Activated T-helper 9 cell treated with anti-CD3 and anti-CD28 coated beads, Interleukin-2, amount 50 U/mL, for 16 hours (primary cell): Measurements from ENCODE around the gene KTN1.

Experiments
- DNase-seq: peaks from one replicate; pipeline ENCODE4 v3.0.0-alpha.2; 2020; ENCODE audit warnings: low read depth

Gene KTN1

DNA sequence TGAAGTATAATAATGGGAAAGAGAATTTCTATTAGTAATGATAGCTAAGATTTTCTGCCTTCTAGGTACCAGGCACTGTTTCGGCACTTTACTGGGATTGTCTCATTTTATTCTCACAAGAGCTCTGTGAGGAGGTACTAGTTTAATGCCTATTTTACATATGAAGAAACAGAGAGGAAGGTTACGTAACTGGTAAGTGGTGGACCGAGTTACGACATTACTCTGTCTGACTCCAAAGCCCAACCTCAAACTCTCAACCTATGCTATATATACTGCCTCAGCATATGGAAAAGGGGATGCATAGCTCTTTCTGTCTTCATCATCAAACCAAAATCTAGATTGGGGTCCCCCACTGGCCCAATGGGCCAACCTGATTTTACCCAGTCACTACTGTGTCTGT is 133.5 kb downstream of the KTN1 start:
- no peak for DNase-seq

DNA sequence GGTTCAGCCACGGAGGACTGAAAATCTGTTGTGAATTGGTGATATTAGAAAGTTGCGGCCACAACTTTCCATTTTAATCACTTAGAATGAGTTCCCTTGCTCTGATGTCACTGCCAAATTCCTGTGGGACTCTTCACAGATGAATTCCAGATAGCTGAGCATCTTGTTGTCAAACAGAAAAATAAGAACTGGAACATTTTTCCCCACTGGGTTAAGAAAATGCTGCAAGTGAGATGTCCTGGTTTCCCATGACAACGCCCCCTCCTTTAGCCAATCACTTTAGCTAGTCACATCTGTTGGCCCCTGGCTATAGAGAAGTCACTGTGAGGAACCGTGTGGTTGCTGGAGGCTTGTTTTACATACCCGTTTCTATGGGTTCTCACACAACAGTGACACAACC is 135.9 kb downstream of the KTN1 start:
- DNase-seq, result no peak

DNA sequence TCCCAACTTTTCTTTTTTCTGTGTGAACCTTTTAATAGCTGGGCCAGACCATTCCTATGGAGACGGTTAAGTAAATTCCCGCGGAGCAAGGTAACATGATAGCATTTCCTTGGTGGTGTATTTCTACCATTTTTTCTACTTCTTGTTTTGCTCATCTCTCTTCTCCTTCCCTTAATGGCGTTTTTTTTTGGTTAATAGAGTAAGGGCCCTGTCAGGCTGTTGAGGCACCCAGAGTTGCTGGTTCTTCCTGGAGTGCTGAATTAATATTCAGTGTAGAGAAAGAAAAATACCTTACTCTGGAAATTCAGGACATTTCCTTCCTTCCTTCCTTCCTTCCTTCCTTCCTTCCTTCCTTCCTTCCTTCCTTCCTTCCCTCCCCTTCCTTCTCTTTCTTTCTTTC is 137.6 kb downstream of the KTN1 start:
- no peak for DNase-seq

DNA sequence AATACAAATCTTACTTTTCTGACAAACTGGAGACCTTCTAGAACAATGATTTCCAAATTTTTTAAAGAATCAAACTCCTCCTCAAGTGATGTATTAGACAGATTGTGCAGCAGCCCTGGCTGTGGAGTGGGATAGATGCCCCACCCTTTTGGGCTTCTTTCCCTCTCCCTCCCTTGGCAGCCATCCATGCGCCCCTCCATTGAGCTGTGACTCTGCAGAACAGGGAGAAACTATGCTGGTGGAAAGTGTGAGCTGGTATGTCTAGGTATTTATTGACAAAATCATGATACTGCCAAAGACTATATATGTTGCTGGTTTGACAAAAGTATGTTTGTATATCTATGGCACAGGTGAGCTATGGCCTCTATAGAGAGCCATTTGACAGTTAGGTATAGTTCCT is 138.5 kb downstream of the KTN1 start:
- no peak for DNase-seq

DNA sequence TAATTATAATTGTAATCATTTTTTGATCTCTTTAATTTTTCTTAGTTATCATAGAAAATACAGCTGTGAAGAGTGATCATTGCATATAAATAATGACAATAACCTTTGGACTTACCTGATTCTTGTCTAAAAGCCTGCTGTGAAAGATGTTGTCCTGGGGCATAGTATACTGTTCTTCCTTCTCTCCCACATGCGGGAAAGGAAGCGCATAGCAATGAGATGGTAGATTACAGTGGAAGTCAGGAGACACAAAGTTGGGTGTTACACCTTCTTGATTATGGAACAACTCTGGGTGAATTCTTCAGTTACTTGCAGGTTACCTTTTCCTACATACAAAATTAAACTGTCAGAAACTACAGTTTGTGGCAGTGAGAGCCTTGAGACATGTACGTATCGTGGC is 140.8 kb downstream of the KTN1 start:
- DNase-seq, result no peak

DNA sequence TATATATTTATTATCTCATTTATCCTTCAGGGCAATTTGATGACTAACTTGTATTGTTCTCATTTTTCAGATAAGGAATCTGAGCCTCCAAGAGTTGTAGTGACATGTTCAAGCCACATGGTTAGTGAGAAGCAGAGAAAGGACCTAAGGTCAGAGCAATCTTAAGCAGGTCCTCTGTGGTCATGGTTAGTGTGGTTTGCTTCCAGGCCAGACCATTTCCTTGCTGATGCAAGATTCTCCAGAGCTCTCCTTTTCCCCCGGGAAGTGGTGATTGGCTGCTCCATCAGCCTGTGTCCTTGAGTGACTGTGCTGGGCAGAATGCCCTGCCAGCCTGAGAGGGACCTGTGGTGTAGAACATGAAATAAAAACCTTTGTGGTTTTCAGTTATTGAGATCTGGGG is 141.3 kb downstream of the KTN1 start:
- DNase-seq, result no peak

DNA sequence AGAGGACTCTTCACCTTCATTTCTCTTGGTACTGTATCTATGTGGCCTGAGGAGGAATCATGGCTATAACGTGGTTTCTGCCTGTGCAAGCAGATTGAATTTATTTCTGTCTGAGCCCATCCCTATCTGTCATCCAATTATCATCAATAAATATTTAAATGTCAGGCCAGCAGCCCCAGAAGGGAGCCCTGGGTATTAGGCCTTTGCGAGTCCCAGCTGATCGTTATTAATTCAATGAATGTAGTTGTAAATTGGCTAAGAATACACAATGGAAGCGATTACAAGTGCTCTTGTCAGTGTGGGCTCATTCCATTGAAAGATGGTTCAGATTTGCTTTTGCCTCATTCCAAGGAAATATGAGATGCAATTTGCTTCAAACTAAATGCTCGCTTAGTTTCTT is 142.0 kb downstream of the KTN1 start:
- no peak for DNase-seq

DNA sequence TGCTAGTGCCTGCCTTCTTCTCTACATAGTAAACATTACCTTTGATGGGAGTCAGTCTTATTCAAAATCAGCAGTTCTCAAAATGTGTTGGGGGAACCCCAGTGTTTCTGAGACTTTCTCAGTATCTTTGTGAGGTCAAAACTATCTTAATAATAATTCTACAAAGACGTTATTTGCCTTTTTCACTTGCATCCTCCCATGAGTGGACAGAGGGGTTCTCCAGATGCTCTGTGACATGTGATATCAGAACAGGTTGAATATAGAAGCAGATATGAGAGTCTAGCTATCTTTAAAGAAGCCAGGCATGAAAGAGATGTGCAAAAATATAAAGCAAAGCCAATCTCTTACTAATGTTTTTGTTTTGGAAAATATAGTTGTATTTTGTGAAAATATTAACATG is 144.7 kb downstream of the KTN1 start:
- no peak for DNase-seq

DNA sequence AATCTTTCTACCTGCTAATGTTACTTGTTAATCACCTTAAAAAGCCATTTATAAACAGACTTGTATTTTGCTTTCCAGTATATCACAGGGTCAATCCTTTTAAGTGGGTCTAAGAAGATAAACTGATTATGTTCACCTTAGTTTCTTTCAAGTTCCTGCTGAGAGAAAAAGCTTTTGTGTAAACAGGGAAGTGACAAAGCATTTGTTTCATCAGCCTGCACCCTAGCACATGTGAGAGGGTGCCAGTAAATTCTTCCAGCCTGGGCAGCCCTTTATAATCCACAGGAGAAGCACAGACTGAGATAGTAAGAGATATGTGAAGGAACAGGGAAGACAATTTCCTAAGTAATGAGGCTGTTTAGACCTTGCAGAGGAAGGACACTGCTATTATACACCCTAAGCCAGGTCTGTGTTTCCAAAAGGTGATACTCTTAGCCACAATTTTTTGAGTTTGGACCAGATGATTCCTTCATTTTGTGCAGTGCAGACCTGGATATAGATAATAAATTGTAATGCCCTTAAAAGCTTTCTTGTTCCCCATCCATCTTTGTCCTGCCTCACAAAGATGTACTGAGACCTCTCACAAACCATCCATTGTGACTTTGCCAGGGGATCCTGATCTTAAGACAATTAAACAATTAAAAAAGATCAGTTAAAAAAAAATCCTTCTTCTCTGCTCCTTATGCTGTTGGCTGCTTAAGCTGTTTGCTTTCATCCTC is 150.7 kb downstream of the KTN1 start:
- no peak for DNase-seq

DNA sequence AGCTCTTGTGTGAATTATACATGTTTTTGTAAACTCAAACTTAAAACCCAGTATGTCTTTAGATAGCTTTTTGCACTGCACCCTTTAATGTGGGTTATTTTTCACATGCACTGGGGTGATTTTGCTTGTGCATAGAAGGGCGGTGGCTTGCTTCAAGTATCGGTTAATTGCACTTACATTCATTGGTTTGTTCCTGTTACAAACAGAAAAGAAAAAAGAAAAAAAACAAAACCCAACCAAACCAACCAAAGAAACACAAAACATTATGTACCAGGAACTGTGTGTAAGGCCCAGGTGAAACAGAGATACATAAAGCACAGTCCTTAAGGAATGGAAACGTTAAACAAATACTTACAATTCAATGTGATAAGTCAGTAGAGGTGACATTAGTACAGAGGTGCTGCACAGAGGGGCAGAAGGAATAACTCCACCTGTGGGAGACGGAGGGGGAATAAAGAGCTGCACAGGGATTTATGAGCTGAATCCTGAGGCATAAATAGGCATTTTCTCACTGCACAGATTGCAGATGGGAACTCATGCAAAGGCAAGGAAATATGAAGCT is 151.4 kb downstream of the KTN1 start:
- no peak for DNase-seq

DNA sequence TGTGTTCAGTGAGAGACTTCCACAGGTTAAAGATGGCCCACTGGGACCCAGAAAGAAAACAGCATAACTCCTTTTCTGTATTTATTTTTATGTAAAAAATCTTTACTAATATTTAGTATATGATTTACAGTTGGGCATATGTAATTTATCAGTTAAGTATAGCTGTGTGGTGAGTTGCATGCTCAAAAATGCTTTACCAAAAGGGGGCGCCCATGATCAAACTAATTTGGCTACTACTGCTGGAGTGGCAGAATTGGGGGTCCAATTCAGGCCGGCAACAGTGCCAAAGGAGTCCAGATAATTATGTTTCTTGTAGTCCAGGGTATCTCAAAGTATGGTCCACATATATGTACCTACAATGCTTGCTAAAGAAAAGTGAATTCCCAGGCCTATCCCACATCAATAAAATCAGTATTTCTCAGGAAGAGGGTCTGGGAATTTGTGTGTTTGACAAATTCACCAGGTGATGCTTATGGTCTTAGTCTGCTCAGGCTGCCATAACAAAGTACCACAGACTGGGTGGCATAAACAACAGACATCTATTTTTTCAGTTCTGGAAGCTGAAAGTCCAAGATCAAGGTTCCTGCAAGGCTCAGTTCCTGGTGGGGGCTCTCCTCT is 152.0 kb downstream of the KTN1 start:
- peak; percentile 3 for DNase-seq

DNA sequence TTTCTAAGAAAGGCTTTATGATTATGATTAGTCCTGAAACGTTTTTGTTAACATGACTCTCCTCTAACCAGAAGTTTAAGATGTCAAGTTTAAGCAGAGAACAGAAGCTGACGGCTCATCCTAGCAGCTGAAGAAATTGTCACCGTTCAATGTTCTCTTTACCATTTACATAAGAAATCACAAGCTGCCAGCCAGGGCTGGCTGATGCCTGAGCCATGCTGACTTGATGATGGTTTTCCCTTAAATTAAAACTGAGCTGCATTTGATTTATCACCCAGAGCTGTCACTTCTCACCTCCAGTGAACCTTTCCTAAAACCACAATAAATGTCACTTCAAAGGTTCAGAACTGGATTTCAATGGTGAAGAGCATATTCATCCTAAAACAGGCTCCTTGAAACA is 153.6 kb downstream of the KTN1 start:
- no peak for DNase-seq
